OCI-M2 (cell line): Measurements from ENCODE around the gene NAGA.
"Not testable (repeated sequence)": the region's sequence is repeated elsewhere in the genome, so short reads cannot be mapped to it uniquely, and the experiment has no call there.

Experiments
- DNase-seq: peaks from one replicate; lab custom pipeline; 2025; ENCODE audit not compliant: unreplicated experiment; lab: John Stamatoyannopoulos, UW

NAGA gene

GRCh38 chr22:42076764-42077485, 6.3 kb upstream of the NAGA start:
- no peak for DNase-seq

GRCh38 chr22:42074846-42075676, 4.4 kb upstream of the NAGA start:
- no peak for DNase-seq

GRCh38 chr22:42074132-42074811, 3.7 kb upstream of the NAGA start, which contains the start of gene PHETA2:
Gene PHETA2, plus strand, starts transcription at chr22:42074248. Its CDS starts 3,046 bp downstream, at chr22:42077294.
- DNase-seq: no peak

GRCh38 chr22:42073621-42074041, 3.0 kb upstream of the NAGA start:
- DNase-seq: no peak

- no peak for DNase-seq
These were observed 2.2 kb upstream of the NAGA start for GRCh38 chr22:42072606-42073330.

- not testable (repeated sequence) for DNase-seq
These were observed 896 bp upstream of the NAGA start for GRCh38 chr22:42071508-42071907.

GRCh38 chr22:42069801-42070516, 653 bp downstream of the NAGA start:
- peak; percentile 13 for DNase-seq

GRCh38 chr22:42068291-42068690, 2.3 kb downstream of the NAGA start:
- no peak for DNase-seq

- DNase-seq: no peak
These were observed 2.9 kb downstream of the NAGA start for GRCh38 chr22:42067671-42068251.

GRCh38 chr22:42066937-42067336, 3.7 kb downstream of the NAGA start:
- DNase-seq: no peak

GRCh38 chr22:42066126-42066761, 4.4 kb downstream of the NAGA start:
- DNase-seq: no peak

- no peak for DNase-seq
These were observed 5.0 kb downstream of the NAGA start for GRCh38 chr22:42065438-42066125.

- no peak for DNase-seq
These were observed 6.0 kb downstream of the NAGA start for GRCh38 chr22:42064629-42065028.

- no peak for DNase-seq
These were observed 8.0 kb downstream of the NAGA start for GRCh38 chr22:42062506-42063170.

GRCh38 chr22:42061041-42061440, 9.6 kb downstream of the NAGA start:
- no peak for DNase-seq

GRCh38 chr22:42060489-42060888, 10.1 kb downstream of the NAGA start:
- no peak for DNase-seq

GRCh38 chr22:42056757-42057511, 13.7 kb downstream of the NAGA start:
- DNase-seq: no peak

- DNase-seq: no peak
These were observed 17.8 kb downstream of the NAGA start for GRCh38 chr22:42052765-42053164.
